H1 (cell line): Measurements from ENCODE around the gene PRRX2. TPM values are rescaled to one million over a fixed set of nuclear protein-coding genes. Genes with fewer than 3 reads are reported as not detected.

Experiments
- CTCF ChIA-PET: fragments of 300-600 bp; sonication (Branson Sonifier 250); formaldehyde crosslinking; loops from one replicate; lab custom pipeline; 2021; ENCODE audit not compliant: partially characterized antibody; lab: Charles Lee
- POLR2A ChIA-PET: fragments of 300-600 bp; sonication (Branson Sonifier 250); formaldehyde crosslinking; loops from one replicate; lab custom pipeline; 2021; ENCODE audit warnings: inconsistent platforms; ENCODE audit not compliant: partially characterized antibody; lab: Charles Lee
- DNase-seq, 2 experiments: peaks; one replicate each; pipeline versions ENCODE4 v3.0.0 to v3.0.0-alpha.2; 2010 to 2022; ENCODE audit warnings: low spot score in 2 of 2, low read depth in 1 of 2, mixed read lengths in 1 of 2
- FAIRE-seq: peaks from 2 replicates; lab custom pipeline; 2011; peaks lifted over from hg19 to GRCh38; lab: Jason Lieb, UNC
- H2AFZ ChIP-seq: 2 replicates; pipeline ENCODE4 v1.8.1; 2012; ENCODE audit warnings: low read length, inconsistent platforms
- H2AK5ac ChIP-seq: 2 replicates; pipeline ENCODE4 v1.6.1; 2013; ENCODE audit warnings: low read depth, low read length
- H2BK120ac ChIP-seq: replicated peaks from 2 replicates; pipeline ENCODE3; 2013; ENCODE audit warnings: low read depth, low read length, inconsistent platforms
- H2BK12ac ChIP-seq: 2 replicates; pipeline ENCODE4 v1.6.1; 2013; ENCODE audit warnings: low read depth, low read length
- H2BK15ac ChIP-seq: 2 replicates; pipeline ENCODE4 v1.6.1; 2013; ENCODE audit warnings: low read length
- H2BK20ac ChIP-seq: 2 replicates; pipeline ENCODE4 v1.6.1; 2013; ENCODE audit warnings: low read length
- H2BK5ac ChIP-seq: 2 replicates; pipeline ENCODE4 v1.6.1; 2013; ENCODE audit warnings: low read depth, low read length
- H3K14ac ChIP-seq: 2 replicates; pipeline ENCODE4 v1.6.1; 2013; ENCODE audit warnings: inconsistent platforms; ENCODE audit not compliant: insufficient read length
- H3K18ac ChIP-seq: 2 replicates; pipeline ENCODE4 v1.6.1; 2013; ENCODE audit warnings: low read length; ENCODE audit errors: extremely low read depth
- H3K23ac ChIP-seq: 2 replicates; pipeline ENCODE4 v1.6.1; 2013; ENCODE audit warnings: inconsistent platforms; ENCODE audit not compliant: insufficient read length
- H3K23me2 ChIP-seq: 2 replicates; pipeline ENCODE4 v1.6.1; 2013; ENCODE audit warnings: low read depth, low read length
- H3K27ac ChIP-seq: 2 replicates; pipeline ENCODE4 v1.6.1; 2011; ENCODE audit warnings: low read depth, low read length, inconsistent platforms
- H3K27me3 ChIP-seq, 4 experiments: replicated peaks in 1 of 4; 1 replicate in 1 of 4; 2 replicates in 3 of 4; pipeline versions ENCODE4 v1.6.1 to v1.8.1; 2011 to 2013; ENCODE audit warnings: low read length in 3 of 4, mild to moderate bottlenecking in 3 of 4, inconsistent platforms in 2 of 4, mixed read lengths in 2 of 4, moderate library complexity in 1 of 4; ENCODE audit not compliant: control insufficient read depth in 3 of 4, insufficient read depth in 3 of 4; ENCODE audit errors: extremely low read depth in 1 of 4
- H3K36me3 ChIP-seq, 4 experiments: 2 replicates each; pipeline versions ENCODE4 v1.6.1 to v1.8.1; 2011 to 2013; ENCODE audit warnings: mild to moderate bottlenecking in 4 of 4, low read length in 3 of 4, moderate library complexity in 2 of 4, control low read depth in 1 of 4, inconsistent platforms in 1 of 4; ENCODE audit not compliant: insufficient read depth in 4 of 4, control insufficient read depth in 2 of 4
- H3K4ac ChIP-seq: replicated peaks from 2 replicates; pipeline ENCODE3; 2013; ENCODE audit warnings: low read length, low read depth, mixed read lengths, inconsistent platforms; ENCODE audit not compliant: insufficient read length
- H3K4me1 ChIP-seq, 4 experiments: replicated peaks in 1 of 4; 1 replicate in 1 of 4; 2 replicates in 3 of 4; pipeline versions ENCODE4 v1.6.1 to v1.8.1; 2011 to 2013; ENCODE audit warnings: low read length in 3 of 4, inconsistent platforms in 2 of 4, mixed read lengths in 1 of 4; ENCODE audit not compliant: insufficient read depth in 4 of 4, control insufficient read depth in 3 of 4
- H3K4me2 ChIP-seq, 2 experiments: 2 replicates each; pipeline versions ENCODE4 v1.6.1 to v1.8.1; 2011 to 2013; ENCODE audit warnings: low read depth in 2 of 2, low read length in 2 of 2, control low read depth in 1 of 2, inconsistent platforms in 1 of 2, mild to moderate bottlenecking in 1 of 2; ENCODE audit not compliant: insufficient read depth in 1 of 2
- H3K4me3 ChIP-seq, 4 experiments: fragments of 200-600, 300-600 bp in 1 of 4; sonication (generic), shearing (Covaris generic), sonication (Bioruptor Twin) in 1 of 4; 2 replicates each; pipeline versions ENCODE4 v1.5.1 to v1.8.1; 2011 to 2016; ENCODE audit warnings: low read length in 4 of 4, low read depth in 3 of 4, control low read depth in 2 of 4, inconsistent platforms in 2 of 4, mild to moderate bottlenecking in 2 of 4, mixed read lengths in 1 of 4, moderate library complexity in 1 of 4; ENCODE audit not compliant: insufficient read depth in 2 of 4; ENCODE audit errors: extremely low read depth in 1 of 4
- H3K56ac ChIP-seq: replicated peaks from 2 replicates; pipeline ENCODE3; 2013; ENCODE audit warnings: low read depth, mild to moderate bottlenecking, mixed read lengths, low read length, inconsistent platforms; ENCODE audit not compliant: insufficient read length
- H3K79me1 ChIP-seq: 2 replicates; pipeline ENCODE4 v1.6.1; 2013; ENCODE audit warnings: low read depth, low read length, control low read depth
- H3K79me2 ChIP-seq, 2 experiments: 2 replicates each; pipeline versions ENCODE4 v1.6.1 to v1.8.1; 2012 to 2013; ENCODE audit warnings: low read length in 2 of 2, mild to moderate bottlenecking in 2 of 2, inconsistent platforms in 1 of 2; ENCODE audit not compliant: insufficient read depth in 2 of 2, control insufficient read depth in 1 of 2
- H3K9ac ChIP-seq, 4 experiments: replicated peaks in 1 of 4; 1 replicate in 1 of 4; 2 replicates in 3 of 4; pipeline versions ENCODE4 v1.6.1 to v1.8.1; 2011 to 2013; ENCODE audit warnings: low read depth in 3 of 4, low read length in 3 of 4, control low read depth in 2 of 4, mild to moderate bottlenecking in 2 of 4, moderate library complexity in 2 of 4, inconsistent platforms in 1 of 4; ENCODE audit errors: extremely low read depth in 1 of 4
- H3K9me3 ChIP-seq, 2 experiments: 2 replicates each; pipeline versions ENCODE4 v1.6.1 to v1.8.1; 2012 to 2013; ENCODE audit warnings: mild to moderate bottlenecking in 2 of 2, moderate library complexity in 2 of 2, control low read depth in 1 of 2, inconsistent platforms in 1 of 2, low read depth in 1 of 2, low read length in 1 of 2, mixed read lengths in 1 of 2; ENCODE audit not compliant: insufficient read depth in 2 of 2
- H4K20me1 ChIP-seq, 2 experiments: replicated peaks in 1 of 2; 2 replicates each; pipeline versions ENCODE3 to v1.8.1; 2011 to 2013; ENCODE audit warnings: inconsistent platforms in 2 of 2, low read length in 2 of 2, mild to moderate bottlenecking in 1 of 2; ENCODE audit not compliant: insufficient read depth in 2 of 2, control insufficient read depth in 1 of 2
- H4K5ac ChIP-seq: 2 replicates; pipeline ENCODE4 v1.6.1; 2013; ENCODE audit warnings: low read length, low read depth, mixed read lengths, inconsistent platforms; ENCODE audit not compliant: insufficient read length
- H4K8ac ChIP-seq: 2 replicates; pipeline ENCODE4 v1.8.0; 2013; ENCODE audit warnings: mild to moderate bottlenecking, moderate library complexity, low read length, inconsistent platforms; ENCODE audit not compliant: insufficient read depth; ENCODE audit errors: extremely low read depth
- H4K91ac ChIP-seq: replicated peaks from 2 replicates; pipeline ENCODE3; 2013; ENCODE audit warnings: low read length, mixed read lengths, inconsistent platforms; ENCODE audit not compliant: insufficient read length
- BRCA1 ChIP-seq: IDR thresholded peaks from 2 replicates; pipeline ENCODE4 v1.6.1; 2012; ENCODE audit warnings: low read depth, low read length, improper control_type of control experiment
- CREB1 ChIP-seq: IDR thresholded peaks from 2 replicates; pipeline ENCODE4 v1.6.1; 2012; ENCODE audit warnings: inconsistent platforms
- CTBP2 ChIP-seq: IDR thresholded peaks from 2 replicates; pipeline ENCODE4 v1.7.0; 2011; ENCODE audit warnings: borderline replicate concordance, mild to moderate bottlenecking, moderate library complexity, mixed read lengths, low read length; ENCODE audit not compliant: insufficient read depth, insufficient read length
- EGR1 ChIP-seq: IDR thresholded peaks from 2 replicates; pipeline ENCODE4 v1.6.1; 2011; ENCODE audit warnings: low read depth, low read length, borderline replicate concordance
- EP300 ChIP-seq, 2 experiments: IDR thresholded peaks; 1 replicate in 1 of 2; 2 replicates in 1 of 2; pipeline ENCODE4 v1.6.1; 2011 to 2012; ENCODE audit warnings: low read depth in 2 of 2, low read length in 2 of 2, mild to moderate bottlenecking in 2 of 2, borderline replicate concordance in 1 of 2, inconsistent platforms in 1 of 2, moderate library complexity in 1 of 2
- NANOG ChIP-seq: IDR thresholded peaks from 2 replicates; pipeline ENCODE4 v1.6.1; 2011; ENCODE audit warnings: low read length, low read depth, mild to moderate bottlenecking, inconsistent platforms; ENCODE audit not compliant: insufficient read depth, poor library complexity, severe bottlenecking
- PHF8 ChIP-seq: fragments of 200-600 bp; sonication (generic); conservative IDR thresholded peaks from 2 replicates; pipeline ENCODE4 v1.7.1; 2012; ENCODE audit warnings: low read depth, mild to moderate bottlenecking, inconsistent platforms, low read length, moderate library complexity
- SAP30 ChIP-seq: fragments of 300-600 bp; sonication (generic); IDR thresholded peaks from 2 replicates; pipeline ENCODE4 v1.7.1; 2012; ENCODE audit warnings: low read length, moderate library complexity, mild to moderate bottlenecking, inconsistent platforms; ENCODE audit not compliant: insufficient read depth, insufficient replicate concordance
- SP1 ChIP-seq: IDR thresholded peaks from 2 replicates; pipeline ENCODE4 v1.6.1; 2011; ENCODE audit warnings: low read depth, low read length
- TEAD4 ChIP-seq: IDR thresholded peaks from 2 replicates; pipeline ENCODE4 v1.6.1; 2012; ENCODE audit warnings: low read depth, low read length, inconsistent platforms, mixed read lengths
- WGBS, 2 experiments: shearing (Covaris generic) in 1 of 2; methylation state at CpG; one replicate each; pipeline versions ENCODE4 v1.1.6 to v1.1.7; 2013 to 2015; ENCODE audit warnings: low lambda C conversion rate in 2 of 2, mixed read lengths in 2 of 2, inconsistent platforms in 1 of 2, low coverage in 1 of 2, missing lambda C conversion rate in 1 of 2; ENCODE audit not compliant: insufficient replicate concordance in 2 of 2, insufficient coverage in 1 of 2, insufficient read length in 1 of 2; ENCODE audit errors: extremely low coverage in 1 of 2, missing lambda C conversion rate in 1 of 2; 5-methylcytosine and 5-hydroxymethylcytosine counted together
- polyA plus RNA-seq, 7 experiments: library from polyadenylated mRNA; depleted of rRNA in 3 of 7; stranded (reverse) in 5 of 7; unstranded in 2 of 7; fragments of >200 nt in 5 of 7; fragments of 200-250 nt in 2 of 7; gene quantifications; 1 replicate in 5 of 7; 2 replicates in 1 of 7; 4 replicates in 1 of 7; pipeline versions ENCODE4 v1.2.1 to v1.2.3, GENCODE V29; 2011 to 2013; ENCODE audit warnings: missing spikeins in 2 of 7, mixed read lengths in 2 of 7
- total RNA-seq: library from RNA; stranded (reverse); fragmentation: NEBNext Ultra II Directional; extraction: Animal tissue kit (Norgen Biotek cat#: 25700); gene quantifications from 2 replicates; pipeline ENCODE4 v1.2.1, GENCODE V29; 2021
- TF ChIP-seq, protein P1 (sequence below): IDR thresholded peaks from 2 replicates; pipeline ENCODE4 v1.6.1; 2012; ENCODE audit warnings: inconsistent platforms

Gene PRRX2
- total and polyA plus RNA-seq, 2 of the 8 experiments (the other 6 are each of a cell fraction or from before 2014, with no cell fraction given), result 5.8 to 9.2 TPM

DNA sequence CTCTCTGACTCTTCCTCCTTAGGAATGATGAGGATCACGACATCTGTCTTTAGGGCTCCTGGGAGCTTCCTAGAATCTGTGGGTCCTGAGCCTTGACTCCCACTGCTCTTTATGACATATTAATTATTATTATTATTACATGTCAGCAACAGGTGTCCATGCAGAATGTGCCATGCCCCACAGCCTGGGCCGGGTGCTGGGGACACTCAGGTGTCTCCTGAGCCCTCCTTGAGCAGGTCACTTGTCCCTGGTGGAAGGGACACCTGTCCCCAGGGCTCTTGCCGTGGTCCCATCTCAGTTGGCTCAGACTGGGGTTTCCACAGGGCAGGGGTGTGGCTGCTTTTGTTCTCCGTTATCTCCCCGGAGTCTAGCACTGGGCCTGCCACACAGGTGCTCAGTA is 53.2 kb downstream of the PRRX2 start:
- Histone ChIP-seq H3K18ac (no peak overlapping the region), H3K36me3 (no peaks in the 10 kb centered on the region), H2AK5ac (no peak overlapping the region), H3K9ac (no peak overlapping the region), H3K23me2 (no peaks in the 10 kb centered on the region), H3K79me2 (no peaks in the 10 kb centered on the region), H4K91ac (no peak overlapping the region), H3K79me1 (no peaks in the 10 kb centered on the region), H3K9me3 (no peaks in the 10 kb centered on the region), H3K4me3 (no peak overlapping the region), H4K8ac (no peak overlapping the region), H2BK15ac (no peak overlapping the region), H3K4me2 (no peak overlapping the region), H3K27me3 (peaks cover 0 to 4% (median 0%) of the 10 kb centered on the region in 4 experiments; a peak in 1 of 7 replicates), H3K56ac (no peak overlapping the region), H4K20me1 (peaks cover 0 to 2% of the 10 kb centered on the region in 2 experiments), H2BK20ac (no peak overlapping the region)
- ChIA-PET CTCF (interaction anchor here (0.8 to 3.3 kb wide), 9 partner anchors 17 to 78 kb away, joined by 3 to 14 read pairs (median 4); no protein-coding TSS in a partner anchor), POLR2A (no interaction called here)
- no peak for FAIRE-seq
- no peak for TF ChIP-seq NANOG
- TF ChIP-seq SAP30, result no peak
- TF ChIP-seq EGR1, result no peak
- no peak for TF ChIP-seq BRCA1
- TF ChIP-seq SP1, result no peak
- no peak for TF ChIP-seq PHF8
- TF ChIP-seq, protein P1, sequence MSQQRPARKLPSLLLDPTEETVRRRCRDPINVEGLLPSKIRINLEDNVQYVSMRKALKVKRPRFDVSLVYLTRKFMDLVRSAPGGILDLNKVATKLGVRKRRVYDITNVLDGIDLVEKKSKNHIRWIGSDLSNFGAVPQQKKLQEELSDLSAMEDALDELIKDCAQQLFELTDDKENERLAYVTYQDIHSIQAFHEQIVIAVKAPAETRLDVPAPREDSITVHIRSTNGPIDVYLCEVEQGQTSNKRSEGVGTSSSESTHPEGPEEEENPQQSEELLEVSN, result no peak
- TF ChIP-seq CREB1, result no peak
- TF ChIP-seq TEAD4, result no peak
- TF ChIP-seq EP300 (IDR thresholded peaks at IDR 0.05; ENCODE audit: borderline replicate concordance in 1 of 2, low read depth in 2 of 2, low read length in 2 of 2), result no peak
- TF ChIP-seq CTBP2, result no peak
- TF ChIP-seq, all 59 proteins: peak for 0
- Histone ChIP-seq H3K4ac (no peak overlapping the region), H3K23ac (no peak overlapping the region), H3K4me1 (peaks cover 0 to 3% (median 0%) of the 10 kb centered on the region in 4 experiments; a peak in 1 of 7 replicates), H2AFZ (no peak overlapping the region), H2BK120ac (no peak overlapping the region), H2BK5ac (no peak overlapping the region), H3K14ac (no peak overlapping the region), H4K5ac (no peak overlapping the region), H2BK12ac (no peak overlapping the region), H3K27ac (no peak overlapping the region)
- DNase-seq, result no peak
- WGBS, 2 experiments, result 94% methylated on average over 5 of the region's 5 CpGs; no CpG with 5 or more reads in 1 of the 2 experiments
